Prostate gland (tissue), 2 donors: Measurements from ENCODE around the gene PIP5K1B. TPM values are rescaled to one million over a fixed set of nuclear protein-coding genes. Genes with fewer than 3 reads are reported as not detected.

Experiments
- DNase-seq: peaks from one replicate; pipeline ENCODE4 v3.0.0-alpha.2; 2019; ENCODE audit warnings: low spot score
- H3K27ac ChIP-seq, 2 donors: fragments of 200-600 bp; sonication (generic); 2 replicates each; pipeline ENCODE4 v1.5.1; 2017 to 2019
- H3K27me3 ChIP-seq: fragments of 200-600 bp; sonication (generic); replicated peaks from 2 replicates; pipeline ENCODE4 v1.5.1; 2019; ENCODE audit not compliant: insufficient read depth
- H3K36me3 ChIP-seq, 2 donors: fragments of 200-600 bp; sonication (generic); 1 replicate in 1 of 2; 2 replicates in 1 of 2; pipeline versions ENCODE4 v1.5.1 to v1.8.1; 2017 to 2019
- H3K4me1 ChIP-seq: fragments of 200-600 bp; sonication (generic); replicated peaks from 2 replicates; pipeline ENCODE4 v1.5.1; 2019
- H3K4me3 ChIP-seq, 2 donors: fragments of 200-600 bp; sonication (generic); 2 replicates each; pipeline ENCODE4 v1.5.1; 2017 to 2019
- H3K9me3 ChIP-seq: fragments of 200-600 bp; sonication (generic); 2 replicates; pipeline ENCODE4 v1.5.1; 2017
- CTCF ChIP-seq, 4 experiments: fragments of 200-600 bp in 2 of 4; fragments of 450-650 bp in 2 of 4; sonication (generic) in 2 of 4; IDR thresholded peaks; 1 replicate in 3 of 4; 2 replicates in 1 of 4; pipeline ENCODE4 v1.5.1; 2016 to 2019; ENCODE audit warnings: antibody characterized with exemption in 4 of 4, mild to moderate bottlenecking in 2 of 4, moderate library complexity in 2 of 4
- POLR2A ChIP-seq: fragments of 450-650 bp; IDR thresholded peaks from one replicate; pipeline ENCODE4 v1.6.1; 2016; ENCODE audit warnings: antibody characterized with exemption, mild to moderate bottlenecking
- POLR2AphosphoS5 ChIP-seq: sonication (generic); formaldehyde crosslinking; IDR thresholded peaks from one replicate; pipeline ENCODE4 v1.6.1; 2017; ENCODE audit warnings: antibody characterized with exemption
- WGBS: methylation state at CpG from one replicate; pipeline ENCODE4 v1.1.5; 2018; 5-methylcytosine and 5-hydroxymethylcytosine counted together
- intact Hi-C: fragments of 100-400 bp; cut with DNase I; formaldehyde crosslinking; loops from one replicate; pipeline ENCODE4 v1.14.2; 2022
- total RNA-seq, 2 donors: library from RNA; depleted of rRNA; stranded (reverse); fragments of >200 nt; gene quantifications; one replicate each; pipeline ENCODE4 v1.1.0, GENCODE V29; 2016

Gene PIP5K1B
- total RNA-seq, 2 donors from 2014 or later = 1.6 to 38.3 TPM

GRCh38 chr9:68725070-68725469 is 20.0 kb downstream of the PIP5K1B start:
- Histone ChIP-seq H3K36me3 (no peaks in the 10 kb centered on the region), H3K4me3 (no peak overlapping the region), H3K27me3 (no peaks in the 10 kb centered on the region), H3K27ac (no peak overlapping the region), H3K9me3 (no peaks in the 10 kb centered on the region), H3K4me1 (no peaks in the 10 kb centered on the region)
- WGBS = 91% methylated on average over 3 of the region's 3 CpGs
- TF ChIP-seq POLR2A (no peak), POLR2AphosphoS5 (no peak), CTCF (IDR thresholded peaks at IDR 0.05) (no peak)
- no peak for DNase-seq
- intact Hi-C loops = no loop called here

GRCh38 chr9:68726489-68726888 is 21.4 kb downstream of the PIP5K1B start:
- no peak for DNase-seq
- no peaks in the 10 kb centered on the region for H3K36me3 ChIP-seq
- no peaks in the 10 kb centered on the region for H3K27me3 ChIP-seq
- intact Hi-C loops = no loop called here
- H3K27ac ChIP-seq = no peak overlapping the region
- H3K9me3 ChIP-seq = no peaks in the 10 kb centered on the region
- H3K4me1 ChIP-seq = no peaks in the 10 kb centered on the region
- H3K4me3 ChIP-seq = no peak overlapping the region
- no peak for TF ChIP-seq CTCF (IDR thresholded peaks at IDR 0.05)
- TF ChIP-seq POLR2AphosphoS5 = no peak
- TF ChIP-seq POLR2A = no peak
- WGBS = 95% methylated on average over 5 of the region's 5 CpGs

GRCh38 chr9:68727636-68728035 is 22.6 kb downstream of the PIP5K1B start:
- Histone ChIP-seq H3K9me3 (no peaks in the 10 kb centered on the region), H3K36me3 (no peaks in the 10 kb centered on the region), H3K4me3 (no peak overlapping the region), H3K27ac (no peak overlapping the region), H3K4me1 (no peaks in the 10 kb centered on the region), H3K27me3 (no peaks in the 10 kb centered on the region)
- DNase-seq = no peak
- no peak for TF ChIP-seq POLR2A
- no peak for TF ChIP-seq POLR2AphosphoS5
- no peak for TF ChIP-seq CTCF (IDR thresholded peaks at IDR 0.05)
- intact Hi-C loops = no loop called here
- WGBS = 65% methylated on average over 2 of the region's 2 CpGs

GRCh38 chr9:68728731-68729130 is 23.7 kb downstream of the PIP5K1B start:
- H3K4me3 ChIP-seq = no peak overlapping the region
- TF ChIP-seq POLR2AphosphoS5 (no peak), POLR2A (no peak), CTCF (IDR thresholded peaks at IDR 0.05) (no peak)
- no peak for DNase-seq
- H3K9me3 ChIP-seq = no peaks in the 10 kb centered on the region
- WGBS = 76% methylated on average over 1 of the region's 1 CpG
- no peaks in the 10 kb centered on the region for H3K27me3 ChIP-seq
- no peaks in the 10 kb centered on the region for H3K4me1 ChIP-seq
- intact Hi-C loops = no loop called here
- H3K27ac ChIP-seq = no peak overlapping the region
- no peaks in the 10 kb centered on the region for H3K36me3 ChIP-seq

GRCh38 chr9:68730570-68731235 is 25.7 kb downstream of the PIP5K1B start:
- H3K4me1 ChIP-seq = no peaks in the 10 kb centered on the region
- no peak for DNase-seq
- TF ChIP-seq CTCF (IDR thresholded peaks at IDR 0.05) (no peak), POLR2AphosphoS5 (no peak), POLR2A (no peak)
- no peak overlapping the region for H3K4me3 ChIP-seq
- no peak overlapping the region for H3K27ac ChIP-seq
- no peaks in the 10 kb centered on the region for H3K36me3 ChIP-seq
- no peaks in the 10 kb centered on the region for H3K9me3 ChIP-seq
- intact Hi-C loops = no loop called here
- WGBS = 76% methylated on average over 2 of the region's 2 CpGs
- no peaks in the 10 kb centered on the region for H3K27me3 ChIP-seq
